Measurements from ENCODE around the gene PKN1.

Gene PKN1

DNA sequence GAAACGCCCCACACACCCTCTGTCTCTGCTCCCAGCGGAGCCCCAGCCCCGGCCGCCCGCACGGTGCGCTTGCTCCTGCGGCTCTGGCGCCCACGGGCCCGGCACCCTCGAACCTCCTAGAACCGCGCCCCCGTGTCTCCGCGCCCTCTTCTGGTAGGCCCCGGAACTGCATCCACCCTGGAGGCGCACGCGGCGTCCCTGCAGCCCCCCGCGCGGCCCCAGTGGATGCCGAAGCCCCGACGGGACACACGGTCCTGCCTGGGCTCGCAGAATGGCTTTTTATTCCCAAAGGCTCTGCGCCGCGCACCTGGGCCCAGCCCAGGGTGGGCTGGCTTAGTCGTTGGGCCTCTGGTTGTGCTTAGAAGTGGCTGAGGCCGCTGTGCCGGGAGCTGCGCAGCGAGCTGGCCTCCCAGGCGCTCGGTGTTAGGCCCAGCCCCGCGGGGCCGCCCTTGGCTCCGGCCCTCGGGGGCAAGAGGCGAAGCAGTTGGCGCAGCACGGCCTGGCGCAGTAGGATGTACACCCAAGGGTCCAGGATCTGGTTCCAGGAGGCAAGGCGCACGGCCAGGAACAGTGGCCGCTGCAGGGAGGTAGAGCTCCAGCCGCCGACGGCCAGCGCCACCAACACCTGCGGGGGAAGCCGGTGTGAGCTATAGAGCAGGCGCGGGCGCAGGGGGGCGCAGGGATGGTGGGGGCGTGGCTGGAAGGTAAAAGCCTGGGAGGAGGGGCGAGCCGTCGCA lies 39.3 kb downstream of the PKN1 start:
- H3K4me1 Mint-ChIP-seq, result peaks cover 38% of the 10 kb centered on the region
- H3K4me3 Mint-ChIP-seq, result peak overlapping the region; percentile 36
- peak; percentile 97 for DNase-seq
- H3K9me3 Mint-ChIP-seq, result no peaks in the 10 kb centered on the region
- H3K36me3 Mint-ChIP-seq (ENCODE audit: low read depth), result peaks cover 15% of the 10 kb centered on the region
- peak; percentile 98 for TF ChIP-seq CTCF (IDR thresholded peaks at IDR 0.05)
- H3K27ac Mint-ChIP-seq, result no peak overlapping the region
- peaks cover 8% of the 10 kb centered on the region for H3K27me3 Mint-ChIP-seq (ENCODE audit: low read depth, poor library complexity)

DNA sequence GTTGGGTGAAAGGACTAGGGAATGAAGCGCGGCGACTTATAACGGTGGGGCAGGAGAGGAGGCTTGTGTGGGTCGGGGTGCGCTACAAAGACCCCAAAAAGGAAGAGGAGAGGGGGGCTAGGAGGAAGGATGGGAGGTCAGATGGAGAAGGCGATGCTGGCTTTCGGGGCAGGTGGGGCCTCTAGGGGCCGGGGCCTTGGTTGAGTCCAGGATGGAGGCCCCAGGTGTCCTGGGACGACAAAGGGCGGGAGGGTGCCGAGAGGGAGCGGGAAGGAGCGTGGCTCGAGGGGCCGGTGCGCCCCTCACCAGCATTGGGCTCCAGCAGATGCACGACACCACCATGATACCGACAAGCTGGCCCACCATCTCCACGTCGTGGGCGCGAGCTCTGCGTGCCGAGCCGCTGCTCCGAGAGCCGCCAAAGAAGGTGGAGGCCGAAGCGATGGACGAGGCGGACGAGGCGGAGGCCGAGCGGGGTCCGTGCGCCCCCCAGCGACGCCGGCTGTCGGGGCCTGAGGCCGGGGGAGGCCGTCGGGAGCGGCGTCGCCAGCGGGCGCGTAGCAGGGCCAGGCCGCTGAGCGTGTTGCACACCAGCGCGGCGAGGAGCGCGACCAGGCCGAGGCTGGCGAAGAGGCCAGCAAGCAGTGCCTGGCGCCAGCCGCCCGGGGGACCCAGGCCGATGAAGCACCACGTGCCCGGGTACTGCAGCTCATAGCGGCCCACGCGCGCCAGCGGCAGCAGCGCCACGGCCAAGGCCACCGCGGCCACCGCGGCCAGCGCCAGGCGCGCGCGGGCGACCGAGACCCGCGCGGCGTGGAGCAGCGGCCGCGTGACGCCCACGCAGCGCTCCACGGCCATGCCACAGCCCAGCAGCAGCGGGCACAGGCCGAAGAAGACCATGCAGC lies 40.2 kb downstream of the PKN1 start:
- no peak for DNase-seq
- TF ChIP-seq CTCF (IDR thresholded peaks at IDR 0.05), result no peak
- Mint-ChIP-seq H3K36me3 (ENCODE audit: low read depth) (peaks cover 8% of the 10 kb centered on the region), H3K4me3 (peak overlapping the region; percentile 36), H3K27ac (no peak overlapping the region), H3K4me1 (peaks cover 43% of the 10 kb centered on the region), H3K27me3 (ENCODE audit: low read depth, poor library complexity) (peaks cover 8% of the 10 kb centered on the region), H3K9me3 (no peaks in the 10 kb centered on the region)

DNA sequence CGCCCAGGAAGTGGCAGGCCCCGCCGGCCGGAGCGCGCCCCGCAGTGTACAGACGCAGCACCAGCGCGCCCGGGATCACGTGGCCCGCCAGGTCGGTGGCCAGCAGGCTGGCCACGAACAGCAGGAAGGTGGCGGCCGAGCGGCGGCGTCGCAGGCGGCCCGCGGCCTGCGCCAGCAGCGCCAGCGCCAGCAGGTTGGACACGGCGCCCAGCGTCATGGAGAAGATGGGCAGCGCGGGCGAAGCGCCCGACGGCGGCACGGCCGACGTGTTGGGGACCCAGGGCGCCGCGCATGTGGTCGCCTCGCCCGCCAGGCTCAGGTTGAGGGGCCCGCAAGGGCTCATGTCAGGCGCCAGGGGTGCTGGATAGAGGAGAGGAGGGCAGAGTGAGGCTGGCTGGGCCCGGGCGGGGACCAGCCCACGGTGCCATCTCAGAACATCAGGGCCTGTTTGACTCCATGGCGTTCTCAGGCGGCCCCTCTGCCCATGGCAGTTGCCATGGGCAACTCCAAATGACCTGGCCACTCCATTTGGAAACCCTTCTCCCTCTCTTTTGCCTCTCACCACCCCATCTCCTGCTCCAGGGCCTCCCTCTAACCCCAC lies 41.0 kb downstream of the PKN1 start:
- no peak for TF ChIP-seq CTCF (IDR thresholded peaks at IDR 0.05)
- Mint-ChIP-seq H3K4me3 (no peak overlapping the region), H3K36me3 (ENCODE audit: low read depth) (peaks cover under 1% of the 10 kb centered on the region), H3K27me3 (ENCODE audit: low read depth, poor library complexity) (peaks cover 8% of the 10 kb centered on the region), H3K27ac (no peak overlapping the region), H3K4me1 (peaks cover 43% of the 10 kb centered on the region), H3K9me3 (no peaks in the 10 kb centered on the region)
- no peak for DNase-seq

DNA sequence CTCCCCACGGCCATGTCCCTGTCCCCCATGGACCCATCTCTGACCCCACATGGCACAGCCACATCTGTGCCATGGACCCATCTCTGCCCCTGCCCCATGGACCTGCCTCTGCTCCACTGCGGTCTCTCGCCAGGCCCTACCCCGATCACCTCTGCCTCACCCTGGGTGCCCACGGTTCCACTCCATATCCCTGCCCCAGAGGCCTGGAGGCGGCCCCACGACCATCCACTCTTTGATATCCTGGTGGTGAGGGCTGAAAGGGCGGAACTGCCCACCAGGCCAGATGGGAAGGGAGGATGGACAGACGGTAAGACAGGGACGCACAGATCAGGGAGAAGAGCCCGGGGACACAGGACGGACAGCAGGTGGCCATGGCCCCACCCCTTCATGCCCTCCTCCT lies 41.7 kb downstream of the PKN1 start:
- H3K27ac Mint-ChIP-seq, result no peak overlapping the region
- peaks cover 5% of the 10 kb centered on the region for H3K27me3 Mint-ChIP-seq (ENCODE audit: low read depth, poor library complexity)
- H3K9me3 Mint-ChIP-seq, result no peaks in the 10 kb centered on the region
- no peaks in the 10 kb centered on the region for H3K36me3 Mint-ChIP-seq (ENCODE audit: low read depth)
- H3K4me3 Mint-ChIP-seq, result peak overlapping the region; percentile 44
- H3K4me1 Mint-ChIP-seq, result peaks cover 43% of the 10 kb centered on the region
- DNase-seq, result no peak
- no peak for TF ChIP-seq CTCF (IDR thresholded peaks at IDR 0.05)

- TF ChIP-seq CTCF (IDR thresholded peaks at IDR 0.05), result no peak
- Mint-ChIP-seq H3K27me3 (ENCODE audit: low read depth, poor library complexity) (peaks cover 5% of the 10 kb centered on the region), H3K36me3 (ENCODE audit: low read depth) (no peaks in the 10 kb centered on the region), H3K4me3 (peak within 1 kb of the TSS; percentile 44), H3K27ac (no peak within 1 kb of the TSS), H3K4me1 (peaks cover 43% of the 10 kb centered on the region), H3K9me3 (no peaks in the 10 kb centered on the region)
- DNase-seq, result peak; percentile 55
Observed at GRCh38 chr19:14475251-14476073, 42.4 kb downstream of the PKN1 start, which contains the start of gene PTGER1. Gene PTGER1, minus strand, starts transcription at chr19:14475354. Its CDS starts 1,034 bp downstream, at chr19:14474320.
